ENCODE measurements around the gene PTPRD. TPM values are rescaled to one million over a fixed set of nuclear protein-coding genes. Genes with fewer than 3 reads are reported as not detected.

The PTPRD gene
- total RNA-seq, 1 experiment from 2014 or later, result 32.5 TPM

GRCh38 chr9:9743822-9744221, 869.0 kb downstream of the PTPRD start:
- H2BK15ac ChIP-seq (ENCODE audit: low read depth, low read length), result no peak overlapping the region
- H4K5ac ChIP-seq (ENCODE audit: insufficient read length, low read depth, low read length), result no peak overlapping the region
- H3K4ac ChIP-seq (ENCODE audit: low read depth, low read length), result no peak overlapping the region
- no peak overlapping the region for H4K91ac ChIP-seq (ENCODE audit: insufficient read length, low read depth, low read length)
- no peak overlapping the region for H3K4me3 Mint-ChIP-seq
- H2BK20ac ChIP-seq (ENCODE audit: low read depth, low read length, poor library complexity, severe bottlenecking), result no peak overlapping the region
- no peaks in the 10 kb centered on the region for H3K36me3 Mint-ChIP-seq (ENCODE audit: insufficient read depth in 1 of 3, low read depth in 3 of 3)
- TF ChIP-seq CTCF (conservative IDR thresholded peaks at IDR 0.05), result no peak
- no peaks in the 10 kb centered on the region for H3K27me3 Mint-ChIP-seq (ENCODE audit: low read depth)
- H4K8ac ChIP-seq (replicated peaks; ENCODE audit: insufficient read length, low read depth, low read length), result no peak overlapping the region
- H4K20me1 ChIP-seq (ENCODE audit: control insufficient read depth, insufficient read depth, insufficient read length), result no peaks in the 10 kb centered on the region
- no peak overlapping the region for H2AK5ac ChIP-seq (ENCODE audit: insufficient read length, low read length)
- DNase-seq, result no peak
- H2BK5ac ChIP-seq (ENCODE audit: insufficient read length, low read length), result no peak overlapping the region
- H3K56ac ChIP-seq (ENCODE audit: insufficient read length, low read depth, low read length), result no peak overlapping the region
- H3K14ac ChIP-seq (ENCODE audit: insufficient read depth, low read length), result no peak overlapping the region
- H3K9me3 ChIP-seq (ENCODE audit: control insufficient read depth, low read depth, low read length), result no peaks in the 10 kb centered on the region
- H3K79me1 ChIP-seq (ENCODE audit: insufficient read depth, low read depth, low read length, poor library complexity, severe bottlenecking), result no peaks in the 10 kb centered on the region
- H2AFZ ChIP-seq (ENCODE audit: low read length), result no peak overlapping the region
- no CpG with 5 or more reads among the region's 7 CpGs for WGBS (ENCODE audit: extremely low coverage, insufficient read length, low lambda C conversion rate)
- H3K23ac ChIP-seq (ENCODE audit: insufficient read length, low read depth, low read length), result no peak overlapping the region
- H3K23me2 ChIP-seq (ENCODE audit: insufficient read length, low read depth, low read length, poor library complexity, severe bottlenecking), result no peaks in the 10 kb centered on the region
- H3K9ac ChIP-seq (ENCODE audit: extremely low read depth, insufficient read length, low read length), result no peak overlapping the region
- H3K27ac Mint-ChIP-seq, result no peak overlapping the region
- no peaks in the 10 kb centered on the region for H3K27me3 ChIP-seq (ENCODE audit: insufficient read depth, low read length)
- H3K4me1 ChIP-seq (ENCODE audit: insufficient read depth, low read length), result no peaks in the 10 kb centered on the region
- H3K27ac ChIP-seq (ENCODE audit: insufficient read length, low read depth, low read length), result no peak overlapping the region
- H3K18ac ChIP-seq (ENCODE audit: insufficient read length, low read depth, low read length), result no peak overlapping the region
- H3K4me2 ChIP-seq (ENCODE audit: insufficient read depth, insufficient read length, low read length), result no peak overlapping the region
- peaks cover 0 to 5% of the 10 kb centered on the region in 2 experiments; a peak in 1 of 4 replicates for H3K4me1 Mint-ChIP-seq
- peaks cover 3% of the 10 kb centered on the region in 2 experiments; a peak in 2 of 5 replicates for H3K9me3 Mint-ChIP-seq
- H3T11ph ChIP-seq (ENCODE audit: low read length), result no peak overlapping the region
- no peaks in the 10 kb centered on the region for H3K79me2 ChIP-seq (ENCODE audit: insufficient read depth, low read length)
- H2BK12ac ChIP-seq (ENCODE audit: insufficient read length, low read depth, low read length), result no peak overlapping the region
- H2BK120ac ChIP-seq (ENCODE audit: low read depth, low read length, poor library complexity, severe bottlenecking), result no peak overlapping the region

All from H9 (cell line).